ENCODE data around the gene PTPRZ1.

The PTPRZ1 gene

DNA sequence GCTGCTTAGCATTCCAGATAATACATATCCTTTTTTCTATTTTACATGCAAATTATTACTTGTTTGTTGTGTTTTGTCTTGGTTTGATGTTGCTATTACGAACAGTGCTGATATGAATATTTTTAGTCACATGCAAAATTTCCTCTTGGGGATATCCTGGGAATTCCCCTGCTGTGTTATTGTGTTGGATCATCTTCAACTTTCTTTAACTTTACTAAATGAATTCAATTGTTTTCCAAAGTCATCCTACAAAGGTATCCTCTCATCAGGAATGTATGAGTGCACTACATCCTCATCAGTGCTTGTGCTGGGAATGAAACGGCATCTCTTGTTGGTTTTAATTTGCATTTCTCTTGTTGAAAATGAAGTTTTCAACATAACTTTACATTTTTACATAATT is 184.0 kb downstream of the PTPRZ1 start:
- TF ChIP-seq TAF1 (IDR thresholded peaks at IDR 0.05; ENCODE audit: borderline replicate concordance, insufficient read depth, low read length) (no peak), FOXP2 (optimal IDR thresholded peaks at IDR 0.05; ENCODE audit: borderline replicate concordance, extremely low read depth, extremely low read length, insufficient read depth) (no peak), SIN3A (IDR thresholded peaks at IDR 0.05; ENCODE audit: borderline replicate concordance, insufficient read depth, low read length) (no peak), POLR2AphosphoS5 (IDR thresholded peaks at IDR 0.05; ENCODE audit: low read depth, low read length) (no peak)
- TF ChIP-seq, protein P1, sequence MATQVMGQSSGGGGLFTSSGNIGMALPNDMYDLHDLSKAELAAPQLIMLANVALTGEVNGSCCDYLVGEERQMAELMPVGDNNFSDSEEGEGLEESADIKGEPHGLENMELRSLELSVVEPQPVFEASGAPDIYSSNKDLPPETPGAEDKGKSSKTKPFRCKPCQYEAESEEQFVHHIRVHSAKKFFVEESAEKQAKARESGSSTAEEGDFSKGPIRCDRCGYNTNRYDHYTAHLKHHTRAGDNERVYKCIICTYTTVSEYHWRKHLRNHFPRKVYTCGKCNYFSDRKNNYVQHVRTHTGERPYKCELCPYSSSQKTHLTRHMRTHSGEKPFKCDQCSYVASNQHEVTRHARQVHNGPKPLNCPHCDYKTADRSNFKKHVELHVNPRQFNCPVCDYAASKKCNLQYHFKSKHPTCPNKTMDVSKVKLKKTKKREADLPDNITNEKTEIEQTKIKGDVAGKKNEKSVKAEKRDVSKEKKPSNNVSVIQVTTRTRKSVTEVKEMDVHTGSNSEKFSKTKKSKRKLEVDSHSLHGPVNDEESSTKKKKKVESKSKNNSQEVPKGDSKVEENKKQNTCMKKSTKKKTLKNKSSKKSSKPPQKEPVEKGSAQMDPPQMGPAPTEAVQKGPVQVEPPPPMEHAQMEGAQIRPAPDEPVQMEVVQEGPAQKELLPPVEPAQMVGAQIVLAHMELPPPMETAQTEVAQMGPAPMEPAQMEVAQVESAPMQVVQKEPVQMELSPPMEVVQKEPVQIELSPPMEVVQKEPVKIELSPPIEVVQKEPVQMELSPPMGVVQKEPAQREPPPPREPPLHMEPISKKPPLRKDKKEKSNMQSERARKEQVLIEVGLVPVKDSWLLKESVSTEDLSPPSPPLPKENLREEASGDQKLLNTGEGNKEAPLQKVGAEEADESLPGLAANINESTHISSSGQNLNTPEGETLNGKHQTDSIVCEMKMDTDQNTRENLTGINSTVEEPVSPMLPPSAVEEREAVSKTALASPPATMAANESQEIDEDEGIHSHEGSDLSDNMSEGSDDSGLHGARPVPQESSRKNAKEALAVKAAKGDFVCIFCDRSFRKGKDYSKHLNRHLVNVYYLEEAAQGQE (IDR thresholded peaks at IDR 0.05; ENCODE audit: insufficient read depth in 1 of 2, low read depth in 2 of 2, low read length in 2 of 2) = no peak

DNA sequence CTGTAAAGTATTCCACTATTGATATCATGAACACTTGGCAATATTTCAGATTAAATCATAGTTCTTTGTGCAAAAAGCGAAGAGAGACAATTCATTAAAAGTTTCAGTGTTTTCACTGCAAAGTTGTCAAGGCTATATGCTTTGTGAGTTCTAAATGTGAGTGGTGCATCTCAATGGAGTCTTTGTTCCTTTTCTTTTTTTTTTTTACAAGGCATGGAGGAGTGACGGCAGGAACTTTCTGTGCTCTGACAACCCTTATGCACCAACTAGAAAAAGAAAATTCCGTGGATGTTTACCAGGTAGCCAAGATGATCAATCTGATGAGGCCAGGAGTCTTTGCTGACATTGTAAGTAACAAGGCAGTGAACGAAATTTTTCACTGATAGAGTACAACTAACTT is 186.6 kb downstream of the PTPRZ1 start:
- TF ChIP-seq FOXP2 (optimal IDR thresholded peaks at IDR 0.05; ENCODE audit: borderline replicate concordance, extremely low read depth, extremely low read length, insufficient read depth) = no peak
- no peak for TF ChIP-seq SIN3A (IDR thresholded peaks at IDR 0.05; ENCODE audit: borderline replicate concordance, insufficient read depth, low read length)
- no peak for TF ChIP-seq TAF1 (IDR thresholded peaks at IDR 0.05; ENCODE audit: borderline replicate concordance, insufficient read depth, low read length)
- TF ChIP-seq POLR2AphosphoS5 (IDR thresholded peaks at IDR 0.05; ENCODE audit: low read depth, low read length) = no peak
- TF ChIP-seq, protein P1 (IDR thresholded peaks at IDR 0.05; ENCODE audit: insufficient read depth in 1 of 2, low read depth in 2 of 2, low read length in 2 of 2) = no peak

DNA sequence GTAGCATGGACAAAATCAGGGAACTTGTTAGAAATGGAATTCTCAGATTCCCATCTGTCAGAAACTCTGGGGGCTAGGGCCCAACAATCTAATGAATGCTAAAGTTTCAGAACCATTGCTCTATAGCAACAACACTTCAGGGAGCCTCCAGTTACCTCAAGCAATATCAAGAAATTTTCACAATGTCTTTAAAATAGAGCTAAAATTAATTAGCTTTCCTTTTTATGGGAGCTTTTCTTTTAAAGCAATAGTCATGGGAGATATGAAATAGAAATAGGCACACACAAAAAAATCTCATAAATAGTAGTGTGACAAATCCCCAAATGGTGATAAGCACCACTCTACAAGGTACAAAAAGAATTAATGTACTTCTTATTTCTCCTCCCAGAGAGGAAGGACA is 190.2 kb downstream of the PTPRZ1 start:
- TF ChIP-seq SIN3A (IDR thresholded peaks at IDR 0.05; ENCODE audit: borderline replicate concordance, insufficient read depth, low read length) (no peak), TAF1 (IDR thresholded peaks at IDR 0.05; ENCODE audit: borderline replicate concordance, insufficient read depth, low read length) (no peak), POLR2AphosphoS5 (IDR thresholded peaks at IDR 0.05; ENCODE audit: low read depth, low read length) (no peak), FOXP2 (optimal IDR thresholded peaks at IDR 0.05; ENCODE audit: borderline replicate concordance, extremely low read depth, extremely low read length, insufficient read depth) (no peak)
- TF ChIP-seq, protein P1 (IDR thresholded peaks at IDR 0.05; ENCODE audit: insufficient read depth in 1 of 2, low read depth in 2 of 2, low read length in 2 of 2) = no peak

DNA sequence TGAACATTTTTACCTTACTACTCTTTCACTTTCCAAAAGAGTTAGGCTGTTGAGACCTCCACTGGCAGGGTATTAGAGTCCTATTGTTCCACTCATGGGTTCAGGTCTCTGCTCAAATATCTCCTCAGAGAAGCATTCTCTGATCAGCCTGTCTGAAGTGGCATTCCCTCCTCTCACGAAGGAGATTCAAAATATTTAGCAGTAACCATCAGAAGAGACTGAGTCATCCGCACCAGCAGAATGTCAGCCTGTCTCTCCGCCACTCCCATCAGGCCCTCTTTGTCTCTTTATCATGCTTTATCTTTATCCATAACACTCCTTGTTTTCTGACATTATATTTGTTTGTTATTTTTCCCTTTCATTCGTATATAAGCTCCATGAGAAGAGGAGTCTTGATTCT is 192.0 kb downstream of the PTPRZ1 start:
- TF ChIP-seq POLR2AphosphoS5 (IDR thresholded peaks at IDR 0.05; ENCODE audit: low read depth, low read length) (no peak), SIN3A (IDR thresholded peaks at IDR 0.05; ENCODE audit: borderline replicate concordance, insufficient read depth, low read length) (no peak), TAF1 (IDR thresholded peaks at IDR 0.05; ENCODE audit: borderline replicate concordance, insufficient read depth, low read length) (no peak), FOXP2 (optimal IDR thresholded peaks at IDR 0.05; ENCODE audit: borderline replicate concordance, extremely low read depth, extremely low read length, insufficient read depth) (no peak)
- TF ChIP-seq, protein P1 (IDR thresholded peaks at IDR 0.05; ENCODE audit: insufficient read depth in 1 of 2, low read depth in 2 of 2, low read length in 2 of 2) = no peak

DNA sequence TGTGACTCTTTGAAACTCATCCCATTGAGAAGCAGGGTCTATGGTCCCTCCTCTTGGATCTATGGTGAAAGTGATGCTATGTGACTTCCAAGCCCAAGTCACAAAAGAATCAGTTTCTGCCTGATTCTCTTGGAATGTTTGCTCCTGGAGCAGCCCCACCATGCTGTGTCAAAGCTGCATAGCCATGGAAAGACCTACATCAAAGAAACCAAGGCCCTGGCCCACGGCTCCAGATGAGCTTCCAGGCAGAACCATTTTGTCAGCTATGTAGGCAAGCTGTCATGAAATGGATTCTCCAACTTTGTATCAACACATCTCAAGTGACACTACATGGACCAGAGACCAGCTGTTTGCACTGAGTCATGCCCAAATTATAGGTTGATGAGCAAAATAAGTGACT is 194.1 kb downstream of the PTPRZ1 start:
- TF ChIP-seq FOXP2 (optimal IDR thresholded peaks at IDR 0.05; ENCODE audit: borderline replicate concordance, extremely low read depth, extremely low read length, insufficient read depth) (no peak), SIN3A (IDR thresholded peaks at IDR 0.05; ENCODE audit: borderline replicate concordance, insufficient read depth, low read length) (no peak), TAF1 (IDR thresholded peaks at IDR 0.05; ENCODE audit: borderline replicate concordance, insufficient read depth, low read length) (no peak), POLR2AphosphoS5 (IDR thresholded peaks at IDR 0.05; ENCODE audit: low read depth, low read length) (no peak)
- TF ChIP-seq, protein P1 (IDR thresholded peaks at IDR 0.05; ENCODE audit: insufficient read depth in 1 of 2, low read depth in 2 of 2, low read length in 2 of 2) = no peak
